Subcutaneous adipose tissue (tissue), 4 donors: Measurements from ENCODE around the gene RBM6. TPM values are rescaled to one million over a fixed set of nuclear protein-coding genes. Genes with fewer than 3 reads are reported as not detected.

ENCODE experiments used
- CTCF ChIP-seq: fragments of 450-650 bp; IDR thresholded peaks from one replicate; pipeline ENCODE4 v1.5.1; 2016; ENCODE audit warnings: low read depth, mild to moderate bottlenecking, control low read depth, antibody characterized with exemption, moderate library complexity
- total RNA-seq, 4 donors: library from RNA; depleted of rRNA; stranded (reverse); fragments of >200 nt; gene quantifications; one replicate each; pipeline ENCODE4 v1.1.0, GENCODE V29; 2016

RBM6 gene
- total RNA-seq, 4 donors from 2014 or later: 95.5 to 150 (median 107) TPM

GRCh38 chr3:49925485-49925884, 14.5 kb upstream of the RBM6 start:
- no peak for TF ChIP-seq CTCF

GRCh38 chr3:49926117-49926728, 13.7 kb upstream of the RBM6 start:
- TF ChIP-seq CTCF: no peak

GRCh38 chr3:49927798-49928197, 12.2 kb upstream of the RBM6 start:
- TF ChIP-seq CTCF: no peak

GRCh38 chr3:49928481-49929017, 11.4 kb upstream of the RBM6 start:
- TF ChIP-seq CTCF: no peak

GRCh38 chr3:49929291-49930167, 10.4 kb upstream of the RBM6 start, which contains the start of gene MON1A:
MON1A (minus strand) TSS chr3:49929811; CDS start chr3:49913346, 16,465 bp downstream.
- TF ChIP-seq CTCF: no peak

GRCh38 chr3:49930168-49930690, 9.7 kb upstream of the RBM6 start:
- no peak for TF ChIP-seq CTCF

- TF ChIP-seq CTCF: no peak
These were observed 9.0 kb upstream of the RBM6 start for GRCh38 chr3:49930922-49931321.
